Measurements from ENCODE around the gene CEBPE.

Gene CEBPE

GRCh38 chr14:23118506-23119362 is at the start of gene CEBPE:
CEBPE (minus strand) TSS chr14:23119255; CDS start chr14:23119091, 164 bp downstream.
- no peak for DNase-seq

GRCh38 chr14:23168246-23168645 is 49.2 kb upstream of the CEBPE start:
- DNase-seq: no peak

- no peak for DNase-seq
These were observed 48.2 kb upstream of the CEBPE start for GRCh38 chr14:23167116-23167847.

- DNase-seq: no peak
These were observed 45.9 kb upstream of the CEBPE start for GRCh38 chr14:23164949-23165348.

GRCh38 chr14:23164250-23164649 is 45.2 kb upstream of the CEBPE start:
- DNase-seq: no peak

GRCh38 chr14:23163830-23164229 is 44.8 kb upstream of the CEBPE start:
- DNase-seq: no peak

- DNase-seq: no peak
These were observed 43.7 kb upstream of the CEBPE start for GRCh38 chr14:23162800-23163199.

GRCh38 chr14:23162005-23162404 is 43.0 kb upstream of the CEBPE start:
- no peak for DNase-seq

GRCh38 chr14:23160924-23161522 is 42.0 kb upstream of the CEBPE start:
- no peak for DNase-seq

- DNase-seq: no peak
These were observed 40.5 kb upstream of the CEBPE start for GRCh38 chr14:23159532-23159931.

GRCh38 chr14:23158779-23159178 is 39.7 kb upstream of the CEBPE start:
- DNase-seq: no peak

- DNase-seq: no peak
These were observed 36.0 kb upstream of the CEBPE start for GRCh38 chr14:23154964-23155587.

GRCh38 chr14:23153851-23154796 is 35.1 kb upstream of the CEBPE start:
- DNase-seq: no peak

GRCh38 chr14:23151342-23151741 is 32.3 kb upstream of the CEBPE start:
- no peak for DNase-seq

- no peak for DNase-seq
These were observed 30.7 kb upstream of the CEBPE start for GRCh38 chr14:23149745-23150144.

- DNase-seq: no peak
These were observed 29.7 kb upstream of the CEBPE start for GRCh38 chr14:23148591-23149249.

GRCh38 chr14:23147676-23148075 is 28.6 kb upstream of the CEBPE start:
- no peak for DNase-seq

- DNase-seq: no peak
These were observed 27.9 kb upstream of the CEBPE start for GRCh38 chr14:23146980-23147379.

- no peak for DNase-seq
These were observed 27.4 kb upstream of the CEBPE start for GRCh38 chr14:23146351-23146910.

- DNase-seq: no peak
These were observed 26.8 kb upstream of the CEBPE start for GRCh38 chr14:23145794-23146350.

- no peak for DNase-seq
These were observed 24.9 kb upstream of the CEBPE start for GRCh38 chr14:23143911-23144310.

Measured in SHP77 treated with DMSO at 0.1 percent for 48 hours (cell line).